GM10248 (cell line): ENCODE results near the gene TNFRSF25.
A peak's percentile ranks its signal among the peaks of the same experiment; 100 is the strongest.
"Not testable (repeated sequence)": the region's sequence is repeated elsewhere in the genome, so short reads cannot be mapped to it uniquely, and the experiment has no call there.

Experiments
- CTCF ChIA-PET: fragments of 300-600 bp; sonication (Branson Sonifier 250); formaldehyde crosslinking; extraction: SDS; loops from one replicate; lab custom pipeline; 2021; ENCODE audit warnings: antibody characterized with exemption; lab: Yijun Ruan, JAX
- POLR2A ChIA-PET: fragments of 350-650 bp; sonication (Branson Sonifier 250); formaldehyde crosslinking; extraction: SDS; loops from one replicate; lab custom pipeline; 2020; ENCODE audit warnings: antibody characterized with exemption; lab: Yijun Ruan, JAX
- DNase-seq: peaks from one replicate; pipeline ENCODE4 v3.0.0; 2012; ENCODE audit errors: extremely low spot score
- CTCF ChIP-seq: IDR thresholded peaks from 2 replicates; pipeline ENCODE4 v1.5.1; 2012; ENCODE audit warnings: mild to moderate bottlenecking, low read depth; ENCODE audit errors: extremely low read depth, missing control alignments, control extremely low read depth

The TNFRSF25 gene

GRCh38 chr1:6445062-6445763 lies 20.8 kb downstream of the TNFRSF25 start:
- ChIA-PET CTCF (interaction anchor here (1.2 to 1.7 kb wide), 5 partner anchors 22 to 201 kb away, joined by 3 to 7 read pairs (median 4); no protein-coding TSS in a partner anchor), POLR2A (no interaction called here)
- DNase-seq: no peak
- TF ChIP-seq CTCF: peak; percentile 58

GRCh38 chr1:6444377-6444776 lies 21.6 kb downstream of the TNFRSF25 start:
- no peak for TF ChIP-seq CTCF
- CTCF ChIA-PET: interaction anchor here (1.3 kb wide), 1 partner anchor 202 kb away, joined by 3 read pairs; no protein-coding TSS in a partner anchor
- POLR2A ChIA-PET: no interaction called here
- DNase-seq: no peak

- no peak for TF ChIP-seq CTCF
- no peak for DNase-seq
- POLR2A ChIA-PET: no interaction called here
- CTCF ChIA-PET: interaction anchor here (1.6 kb wide), 1 partner anchor 36 kb away, joined by 3 read pairs; no protein-coding TSS in a partner anchor
Observed at GRCh38 chr1:6443339-6444115, 22.4 kb downstream of the TNFRSF25 start.

GRCh38 chr1:6441586-6441985 lies 24.4 kb downstream of the TNFRSF25 start:
- ChIA-PET POLR2A (no interaction called here), CTCF (interaction anchor here (1.6 to 11.2 kb wide), 4 partner anchors 7 to 93 kb away, joined by 3 to 94 read pairs (median 19); partner anchors contain the start of gene HES2)
- TF ChIP-seq CTCF: no peak
- DNase-seq: no peak

GRCh38 chr1:6440198-6441126 lies 25.5 kb downstream of the TNFRSF25 start:
- peak; percentile 11 for TF ChIP-seq CTCF
- CTCF ChIA-PET: interaction anchor here (0.7 to 11.2 kb wide), 9 partner anchors 8 to 193 kb away, joined by 3 to 94 read pairs (median 6); partner anchors contain the start of gene HES2
- peak; percentile 73 for DNase-seq
- POLR2A ChIA-PET: no interaction called here

GRCh38 chr1:6438047-6438525 lies 27.9 kb downstream of the TNFRSF25 start:
- POLR2A ChIA-PET: no interaction called here
- CTCF ChIA-PET: interaction anchor here (0.6 to 11.2 kb wide), 38 partner anchors 8 to 207 kb away, joined by 3 to 94 read pairs (median 5); partner anchors contain the start of genes HES2 and ZBTB48
- peak; percentile 89 for DNase-seq
- TF ChIP-seq CTCF: peak; percentile 97

GRCh38 chr1:6437012-6437700 lies 28.8 kb downstream of the TNFRSF25 start:
- CTCF ChIA-PET: interaction anchor here (0.6 to 11.2 kb wide), 36 partner anchors 7 to 208 kb away, joined by 3 to 94 read pairs (median 5); partner anchors contain the start of genes HES2 and ZBTB48
- DNase-seq, POLR2A ChIA-PET: not testable (repeated sequence)

- DNase-seq, POLR2A ChIA-PET: not testable (repeated sequence)
- CTCF ChIA-PET: interaction anchor here (0.8 to 11.2 kb wide), 5 partner anchors 15 to 88 kb away, joined by 3 to 94 read pairs (median 12); partner anchors contain the start of gene HES2
Observed at GRCh38 chr1:6436277-6436676, 29.7 kb downstream of the TNFRSF25 start.
